GM20431 (cell line): Measurements from ENCODE around the gene MYMX.
"Not testable (repeated sequence)": the region's sequence is repeated elsewhere in the genome, so short reads cannot be mapped to it uniquely, and the experiment has no call there.

Source experiments
- in situ Hi-C: fragments of 300-500 bp; cut with MseI, MboI; formaldehyde crosslinking; loops from one replicate; pipeline ENCODE4 v1.15.0; 2020; ENCODE audit warnings: low sequenced_read_pairs; ENCODE audit not compliant: unreplicated experiment

The MYMX gene

DNA sequence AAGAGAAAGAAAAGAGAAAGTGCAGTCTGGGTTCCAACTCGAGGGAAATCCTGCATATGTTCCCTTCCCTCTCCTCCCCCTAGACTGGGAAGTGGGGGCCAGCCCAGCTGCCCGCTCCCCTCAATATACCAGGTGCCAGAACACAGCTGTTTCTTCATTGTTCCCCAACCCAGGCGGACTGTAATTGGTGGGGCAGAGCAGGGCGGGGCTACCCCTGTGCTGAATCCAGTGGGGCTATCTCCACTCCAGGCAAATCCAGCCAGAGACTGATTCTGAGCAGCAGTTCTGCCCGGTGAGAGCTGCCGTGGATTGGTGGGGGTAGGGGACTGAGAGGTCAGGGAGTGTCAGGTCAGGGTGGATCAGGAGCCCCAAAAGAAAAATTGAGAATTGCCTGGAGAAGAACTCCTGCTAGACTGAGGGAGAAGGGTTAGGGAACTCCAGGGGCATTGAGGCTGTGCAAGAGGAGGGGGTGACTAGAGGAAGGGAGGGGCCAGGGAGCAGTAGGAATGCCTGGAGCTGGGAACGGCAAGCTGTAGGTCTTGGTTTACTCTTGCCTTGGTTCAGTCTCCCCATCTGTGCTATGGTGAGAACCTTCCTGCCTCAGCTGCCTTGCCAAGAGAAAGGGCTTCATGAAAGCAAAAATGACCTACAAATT lies at the start of gene MYMX:
TSS of gene MYMX (plus strand) at position 250 of the 655 bp plus-strand sequence. CDS start 546 bp downstream, outside the sequence.
- in situ Hi-C loops: no loop called here

DNA sequence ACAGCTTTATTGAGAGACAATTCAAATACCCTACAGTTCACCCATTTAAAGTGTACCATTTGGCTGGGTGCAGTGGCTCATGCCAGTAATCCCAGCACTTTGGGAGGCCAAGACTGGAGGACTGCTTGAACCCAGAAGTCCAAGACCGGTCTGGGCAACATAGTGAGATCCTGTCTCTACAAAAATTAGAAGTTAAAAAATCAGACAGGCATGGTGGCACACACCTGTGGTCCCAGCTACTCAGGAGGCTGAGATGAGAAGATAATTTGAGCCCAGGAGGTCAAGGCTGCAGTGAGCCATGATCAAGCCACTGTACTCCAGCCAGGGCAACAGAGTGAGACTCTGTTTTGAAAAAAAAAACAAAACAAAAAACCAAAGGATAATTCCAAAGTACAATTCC lies 49.2 kb upstream of the MYMX start:
- in situ Hi-C loops: loop anchor here (10.0 to 25.0 kb wide), 2 partner anchors 67 to 170 kb away; partner anchors contain the start of gene SPATS1

DNA sequence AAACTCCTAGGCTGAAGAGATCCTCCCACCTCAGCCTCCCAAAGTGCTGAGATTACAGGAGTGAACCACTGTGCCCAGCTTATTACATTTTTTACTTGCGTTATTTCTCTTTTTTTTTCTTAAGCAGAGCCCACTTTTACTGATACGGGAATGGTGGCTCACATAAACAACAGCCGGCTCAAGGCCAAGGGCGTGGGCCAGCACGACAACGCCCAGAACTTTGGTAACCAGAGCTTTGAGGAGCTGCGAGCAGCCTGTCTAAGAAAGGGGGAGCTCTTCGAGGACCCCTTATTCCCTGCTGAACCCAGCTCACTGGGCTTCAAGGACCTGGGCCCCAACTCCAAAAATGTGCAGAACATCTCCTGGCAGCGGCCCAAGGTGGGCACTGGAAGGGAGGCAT lies 47.6 kb upstream of the MYMX start:
- in situ Hi-C loops: loop anchor here (10.0 to 25.0 kb wide), 2 partner anchors 66 to 168 kb away; partner anchors contain the start of gene SPATS1

DNA sequence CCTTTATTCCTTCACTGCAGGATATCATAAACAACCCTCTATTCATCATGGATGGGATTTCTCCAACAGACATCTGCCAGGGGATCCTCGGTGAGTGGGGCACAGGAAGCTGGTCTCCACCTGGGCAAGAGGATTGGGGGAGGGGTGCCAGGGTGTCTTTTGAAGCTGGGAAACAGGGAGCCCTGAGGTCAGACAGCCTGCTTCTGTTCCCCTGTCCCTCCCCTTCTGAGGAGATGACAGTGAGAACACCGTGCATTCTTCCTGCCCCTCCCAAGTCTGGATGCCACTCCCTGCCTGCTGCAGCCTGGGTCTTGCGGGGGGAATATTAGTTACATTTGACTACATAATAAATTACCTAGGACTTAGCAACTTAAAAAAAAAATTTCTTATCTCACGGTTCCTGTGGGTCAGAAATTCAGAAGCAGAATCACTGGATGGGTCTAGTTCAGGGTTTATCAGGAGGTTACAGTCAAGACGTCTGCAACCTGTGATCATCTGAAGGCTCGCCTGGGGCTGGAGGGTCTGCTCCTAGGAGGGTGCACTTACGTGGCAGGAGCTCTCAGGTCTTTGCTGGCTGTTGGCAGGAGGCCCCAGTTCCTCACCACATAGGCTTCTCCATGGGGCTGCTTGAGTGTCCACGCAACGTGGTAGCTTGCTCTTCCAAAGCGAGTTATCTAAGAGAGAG lies 46.7 kb upstream of the MYMX start:
- in situ Hi-C loops: loop anchor here (10.0 to 25.0 kb wide), 2 partner anchors 65 to 167 kb away; partner anchors contain the start of gene SPATS1

DNA sequence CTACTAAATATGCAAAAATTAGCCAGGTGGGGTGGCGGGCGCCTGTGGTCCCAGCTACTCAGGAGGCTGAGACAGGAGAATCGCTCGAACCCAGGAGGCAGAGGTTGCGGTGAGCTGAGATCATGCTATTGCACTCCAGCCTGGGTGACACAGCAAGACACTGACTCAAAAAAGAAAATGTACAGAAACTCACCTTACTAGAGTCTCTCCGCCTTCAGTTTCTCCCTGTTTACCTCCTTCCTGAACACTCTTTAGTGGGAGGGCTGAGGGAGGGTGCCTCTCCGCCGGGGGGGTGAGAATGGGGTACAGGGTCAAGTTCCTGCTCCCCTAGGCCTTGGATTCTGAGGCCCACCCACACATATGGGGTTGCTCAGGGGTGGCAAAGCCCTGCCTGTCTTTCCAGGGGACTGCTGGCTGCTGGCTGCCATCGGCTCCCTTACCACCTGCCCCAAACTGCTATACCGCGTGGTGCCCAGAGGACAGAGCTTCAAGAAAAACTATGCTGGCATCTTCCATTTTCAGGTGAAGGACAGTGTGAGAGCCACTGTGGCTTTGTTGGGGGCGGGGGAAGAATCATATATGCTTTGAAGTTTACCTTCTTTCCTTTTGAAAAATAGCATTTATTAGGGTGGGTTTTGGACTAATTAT lies 44.7 kb upstream of the MYMX start:
- in situ Hi-C loops: loop anchor here (25.0 kb wide), 1 partner anchor 165 kb away; the partner anchor contains the start of gene SPATS1

DNA sequence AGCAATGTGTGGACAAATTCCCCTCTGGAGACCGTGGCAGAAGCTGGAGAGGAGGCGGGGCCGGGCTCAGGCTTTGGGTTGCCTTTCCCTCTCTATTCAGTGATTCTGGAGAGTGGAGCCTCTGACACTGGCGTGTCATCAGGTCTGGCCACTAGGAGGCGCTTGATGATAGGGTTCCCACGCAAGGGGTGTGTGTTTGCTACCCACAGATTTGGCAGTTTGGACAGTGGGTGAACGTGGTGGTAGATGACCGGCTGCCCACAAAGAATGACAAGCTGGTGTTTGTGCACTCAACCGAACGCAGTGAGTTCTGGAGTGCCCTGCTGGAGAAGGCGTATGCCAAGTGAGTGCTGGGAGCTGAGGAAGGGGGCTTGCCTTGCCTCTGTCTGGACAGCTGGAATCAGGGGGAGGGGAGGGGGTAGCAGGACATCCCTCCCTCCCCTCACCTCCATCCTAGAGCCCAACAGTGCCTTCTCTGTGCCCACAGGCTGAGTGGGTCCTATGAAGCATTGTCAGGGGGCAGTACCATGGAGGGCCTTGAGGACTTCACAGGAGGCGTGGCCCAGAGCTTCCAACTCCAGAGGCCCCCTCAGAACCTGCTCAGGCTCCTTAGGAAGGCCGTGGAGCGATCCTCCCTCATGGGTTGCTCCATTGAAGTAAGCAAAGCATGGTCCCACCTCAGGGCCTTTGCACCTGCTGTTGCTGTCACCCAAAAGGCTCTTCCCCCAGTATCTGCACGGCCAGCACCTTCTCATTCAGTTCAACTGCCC lies 43.8 kb upstream of the MYMX start:
- in situ Hi-C loops: loop anchor here (25.0 kb wide), 1 partner anchor 164 kb away; the partner anchor contains the start of gene SPATS1

DNA sequence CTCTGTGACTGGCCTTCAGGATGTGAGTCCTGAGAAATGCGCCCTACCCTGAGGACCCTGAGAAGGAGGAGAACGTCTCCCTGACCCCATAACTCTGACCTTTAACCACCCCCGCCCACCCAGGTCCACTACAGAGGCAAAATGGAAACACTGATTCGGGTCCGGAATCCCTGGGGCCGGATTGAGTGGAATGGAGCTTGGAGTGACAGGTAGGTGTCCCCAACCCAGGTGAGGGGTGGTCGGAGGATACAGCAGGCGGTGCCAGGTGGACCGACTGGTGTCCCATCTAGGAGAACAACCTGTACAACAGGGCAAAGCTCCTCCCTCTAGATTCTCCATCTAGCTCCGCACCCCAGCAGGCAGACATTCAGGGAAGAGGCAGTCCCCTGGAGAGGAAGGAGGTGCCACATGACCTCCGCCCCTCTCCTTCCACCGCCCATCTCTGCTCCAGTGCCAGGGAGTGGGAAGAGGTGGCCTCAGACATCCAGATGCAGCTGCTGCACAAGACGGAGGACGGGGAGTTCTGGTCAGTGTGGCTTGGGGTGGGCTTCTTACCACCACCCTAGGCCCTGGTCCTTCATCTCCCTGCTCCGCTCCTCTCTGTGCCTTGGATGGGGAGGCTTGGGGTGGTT lies 40.5 kb upstream of the MYMX start:
- in situ Hi-C loops: no loop called here

DNA sequence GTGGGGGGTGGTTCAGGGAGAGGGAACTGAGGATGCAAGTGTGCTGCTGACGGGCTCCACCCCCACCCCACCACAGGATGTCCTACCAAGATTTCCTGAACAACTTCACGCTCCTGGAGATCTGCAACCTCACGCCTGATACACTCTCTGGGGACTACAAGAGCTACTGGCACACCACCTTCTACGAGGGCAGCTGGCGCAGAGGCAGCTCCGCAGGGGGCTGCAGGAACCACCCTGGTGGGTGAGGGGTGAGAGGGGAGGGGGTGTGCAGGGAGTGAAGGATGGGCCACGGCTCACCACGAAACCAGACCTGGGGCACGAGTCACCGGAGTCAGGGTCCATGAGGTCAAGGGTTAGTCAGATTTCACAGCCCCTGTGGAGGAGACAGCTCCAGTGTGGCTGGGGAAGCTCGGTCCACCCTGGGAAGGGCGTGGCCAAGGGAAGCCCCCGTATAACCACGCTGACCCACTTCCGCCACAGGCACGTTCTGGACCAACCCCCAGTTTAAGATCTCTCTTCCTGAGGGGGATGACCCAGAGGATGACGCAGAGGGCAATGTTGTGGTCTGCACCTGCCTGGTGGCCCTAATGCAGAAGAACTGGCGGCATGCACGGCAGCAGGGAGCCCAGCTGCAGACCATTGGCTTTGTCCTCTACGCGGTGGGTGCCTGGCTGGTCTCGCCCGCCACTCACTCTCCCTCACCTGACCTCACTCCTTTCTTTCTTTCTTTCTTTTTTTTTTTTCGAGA lies 39.8 kb upstream of the MYMX start:
- in situ Hi-C loops: no loop called here

DNA sequence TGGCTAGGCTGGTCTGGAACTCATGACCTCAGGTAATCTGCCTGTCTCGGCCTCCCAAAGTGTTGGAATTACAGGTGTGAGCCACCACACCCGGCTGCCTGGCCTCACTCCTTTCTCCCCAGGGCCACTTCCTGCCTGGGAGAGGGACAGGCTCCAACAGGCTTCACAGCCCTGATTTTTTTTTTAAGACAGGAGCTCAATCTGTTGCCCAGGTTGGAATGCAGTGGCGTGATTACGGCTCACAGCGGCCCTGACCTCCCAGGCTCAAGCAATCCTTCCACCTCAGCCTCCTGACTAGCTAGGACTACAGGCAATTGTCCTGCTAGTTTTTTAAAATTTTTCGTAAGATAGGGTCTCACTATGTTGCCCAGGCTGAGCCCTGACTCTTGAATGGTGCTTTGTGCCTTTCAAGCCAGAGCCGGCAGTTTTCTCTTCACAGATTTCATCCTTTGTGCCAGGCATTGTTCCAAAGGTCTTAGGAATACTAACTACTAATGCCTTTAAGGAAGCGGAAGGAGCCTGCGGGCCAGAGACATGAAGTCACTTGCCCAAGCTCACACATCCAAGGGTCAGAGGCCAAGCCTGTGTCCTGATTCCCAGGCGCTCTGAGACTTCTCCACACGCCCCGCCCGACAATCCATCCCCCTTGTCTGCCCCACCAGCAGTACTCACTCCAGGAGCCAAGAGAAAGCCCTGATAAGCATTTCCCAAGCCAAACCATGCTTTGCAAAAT lies 38.9 kb upstream of the MYMX start:
- in situ Hi-C loops: no loop called here

DNA sequence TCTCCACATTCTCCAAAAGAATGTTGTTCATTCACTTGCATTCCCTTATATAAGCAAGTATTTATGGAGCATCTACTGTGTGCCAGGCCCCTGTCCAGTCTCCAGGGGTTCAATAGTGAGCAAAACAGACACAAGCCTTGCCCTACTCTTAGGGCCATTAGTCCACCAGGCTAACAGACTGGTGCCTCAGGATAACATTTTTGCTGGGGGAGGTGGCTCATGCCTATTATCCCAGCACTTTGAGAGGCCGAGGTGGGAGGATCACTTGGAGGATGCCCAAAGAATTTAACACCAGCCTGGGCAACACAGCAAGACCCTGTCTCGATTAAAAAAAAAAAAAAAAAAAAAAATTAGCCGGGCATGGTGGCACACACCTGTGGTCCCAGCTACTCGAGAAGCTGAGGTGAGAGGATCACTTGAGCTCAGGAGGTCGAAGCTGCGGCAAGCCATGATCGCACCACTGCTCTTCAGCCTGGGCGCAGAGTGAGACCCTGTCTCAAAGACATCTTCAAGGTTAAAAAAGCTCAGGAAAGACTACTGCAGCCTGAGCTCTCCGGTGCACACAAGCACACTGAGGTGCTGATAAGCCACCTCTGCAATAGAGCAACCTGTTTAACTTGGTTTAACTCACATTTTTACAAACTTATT lies 38.2 kb upstream of the MYMX start:
- in situ Hi-C loops: no loop called here

DNA sequence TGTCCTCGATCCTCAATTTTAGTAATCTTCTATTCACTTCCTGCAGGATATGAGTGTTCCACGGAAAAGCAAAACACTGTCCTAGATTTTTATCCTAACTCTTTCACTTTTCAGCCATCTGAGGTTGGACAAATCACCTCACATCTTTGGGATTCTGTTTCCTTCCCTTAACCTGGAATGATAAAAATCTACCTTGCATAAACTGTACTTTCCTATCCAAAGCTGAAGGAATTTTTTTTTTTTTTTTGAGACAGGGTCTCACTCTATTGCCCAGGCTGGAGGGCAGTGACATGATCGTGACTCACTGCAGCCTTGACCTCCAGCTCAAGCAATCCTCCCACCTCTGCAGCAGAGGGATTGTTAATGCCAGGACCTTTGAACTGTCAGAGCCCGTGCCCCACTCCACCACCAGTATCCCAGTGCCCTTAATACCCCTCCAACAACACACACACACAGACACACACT lies 37.6 kb upstream of the MYMX start:
- in situ Hi-C loops: no loop called here

DNA sequence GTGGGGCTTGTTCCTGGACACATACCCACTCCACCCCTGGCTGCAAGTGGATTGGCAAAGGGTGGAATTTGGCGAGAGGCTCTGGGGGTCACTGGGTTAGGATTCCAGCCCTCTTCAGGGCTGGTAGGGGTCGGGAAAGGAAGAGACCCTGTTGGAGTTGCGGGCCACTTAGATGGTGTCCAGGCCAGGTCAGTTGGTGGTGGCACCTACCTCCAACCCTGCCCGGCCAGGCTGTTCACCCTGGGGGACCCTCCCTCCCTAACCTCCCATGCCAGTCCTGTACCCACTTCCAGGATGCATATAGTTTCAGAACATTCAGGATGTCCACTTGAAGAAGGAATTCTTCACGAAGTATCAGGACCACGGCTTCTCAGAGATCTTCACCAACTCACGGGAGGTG lies 37.1 kb upstream of the MYMX start:
- in situ Hi-C loops: no loop called here

DNA sequence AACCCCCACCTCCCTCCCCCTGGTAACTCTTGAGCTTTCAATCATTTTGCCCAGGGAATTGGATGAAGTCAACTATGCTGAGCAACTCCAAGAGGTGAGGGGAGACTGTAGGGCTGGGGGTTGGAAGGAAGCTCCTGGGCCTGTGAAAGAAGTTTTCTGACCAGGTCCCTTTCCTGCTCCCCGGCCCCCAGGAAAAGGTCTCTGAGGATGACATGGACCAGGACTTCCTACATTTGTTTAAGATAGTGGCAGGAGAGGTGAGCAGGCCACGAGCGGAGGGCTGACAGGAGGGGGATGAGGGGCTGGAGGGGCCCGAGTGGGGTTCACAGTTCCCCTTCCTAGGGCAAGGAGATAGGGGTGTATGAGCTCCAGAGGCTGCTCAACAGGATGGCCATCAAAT lies 36.3 kb upstream of the MYMX start:
- in situ Hi-C loops: no loop called here

DNA sequence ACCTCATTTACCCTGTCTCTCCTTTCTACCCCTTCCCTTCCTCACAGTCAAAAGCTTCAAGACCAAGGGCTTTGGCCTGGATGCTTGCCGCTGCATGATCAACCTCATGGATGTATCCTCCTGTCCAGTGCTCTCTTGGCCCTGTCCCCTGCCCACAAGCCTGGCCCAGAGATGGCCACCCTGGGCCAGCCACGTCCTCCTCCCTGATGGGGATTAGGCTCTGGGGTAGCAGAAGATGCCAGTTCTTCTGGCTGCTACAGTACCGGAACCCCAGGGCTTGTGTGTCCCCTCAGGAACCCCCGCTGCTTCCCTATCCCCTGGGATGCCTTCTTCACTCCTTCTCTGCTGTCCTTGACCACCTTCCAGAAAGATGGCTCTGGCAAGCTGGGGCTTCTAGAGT lies 35.8 kb upstream of the MYMX start:
- in situ Hi-C loops: no loop called here

DNA sequence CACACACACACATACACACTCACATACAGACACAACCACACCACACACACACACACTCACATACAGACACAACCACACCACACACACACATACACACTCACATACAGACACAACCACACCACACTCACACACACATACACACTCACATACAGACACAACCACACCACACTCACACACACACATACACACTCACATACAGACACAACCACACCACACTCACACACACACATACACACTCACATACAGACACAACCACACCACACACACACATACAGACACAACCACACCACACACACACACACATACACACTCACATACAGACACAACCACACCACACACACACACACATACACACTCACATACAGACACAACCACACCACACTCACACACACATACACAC lies 34.9 kb upstream of the MYMX start:
- in situ Hi-C loops: not testable (repeated sequence)

DNA sequence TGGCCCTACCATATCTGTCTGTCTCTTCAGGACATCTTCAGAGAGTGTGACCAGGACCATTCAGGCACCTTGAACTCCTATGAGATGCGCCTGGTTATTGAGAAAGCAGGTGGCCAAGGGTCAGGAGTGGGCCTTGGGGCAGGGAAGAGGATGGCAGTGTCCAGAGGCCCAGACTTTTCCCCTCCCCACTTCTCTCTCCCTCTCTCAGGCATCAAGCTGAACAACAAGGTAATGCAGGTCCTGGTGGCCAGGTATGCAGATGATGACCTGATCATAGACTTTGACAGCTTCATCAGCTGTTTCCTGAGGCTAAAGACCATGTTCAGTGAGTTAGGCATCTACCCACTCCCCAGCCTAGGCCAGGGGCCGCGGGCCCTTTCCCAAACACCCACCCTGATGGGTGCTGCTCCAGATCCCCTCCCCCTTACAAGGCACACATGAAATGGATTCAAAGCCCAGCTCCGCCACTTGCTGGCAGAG lies 33.8 kb upstream of the MYMX start:
- in situ Hi-C loops: no loop called here

DNA sequence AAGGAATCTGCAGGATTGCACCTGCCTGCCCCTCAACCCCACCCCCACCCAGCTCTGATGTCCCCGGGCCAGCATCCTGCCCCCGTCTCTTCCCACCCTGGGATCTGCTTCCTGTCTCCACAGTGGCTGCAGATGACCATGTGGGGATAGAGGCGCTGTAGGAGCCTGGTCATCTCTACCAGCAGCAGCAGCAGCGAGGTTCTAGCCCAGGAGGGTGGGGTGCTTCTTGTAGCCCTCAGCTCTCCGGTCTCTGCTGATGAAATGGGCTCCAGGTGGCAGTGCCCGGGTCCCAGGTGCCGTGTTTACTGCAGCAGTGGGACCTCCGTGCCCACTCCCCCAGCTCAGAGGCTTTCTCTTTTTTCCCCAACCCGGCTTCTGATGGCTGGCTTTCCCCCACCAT lies 32.9 kb upstream of the MYMX start:
- in situ Hi-C loops: no loop called here

DNA sequence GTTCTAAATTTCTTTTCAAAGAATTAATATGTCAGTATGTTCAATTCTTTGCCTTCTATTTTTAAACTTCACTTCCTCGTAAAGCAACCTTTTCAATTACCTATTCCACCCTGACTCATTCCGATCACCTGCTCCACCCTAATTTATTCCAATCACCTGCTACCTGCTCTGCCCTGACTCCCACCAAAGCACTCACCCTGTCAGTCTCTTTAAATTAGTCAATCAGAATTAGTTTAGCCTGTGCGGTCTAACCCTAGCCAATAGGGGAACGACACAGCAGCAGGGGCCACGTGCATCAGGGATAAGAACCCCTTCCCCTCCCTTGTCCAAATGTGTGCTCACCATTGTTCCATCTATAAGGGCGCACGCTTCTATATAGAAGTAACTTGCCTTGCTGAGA lies 31.4 kb upstream of the MYMX start:
- in situ Hi-C loops: not testable (repeated sequence)
